Osteocyte (in vitro differentiated cells): Measurements from ENCODE around the gene CLEC3A. TPM values are rescaled to one million over a fixed set of nuclear protein-coding genes. Genes with fewer than 3 reads are reported as not detected.

Experiments
- DNase-seq: peaks from one replicate; pipeline ENCODE4 v3.0.0; 2021; ENCODE audit warnings: mixed read lengths; ENCODE audit not compliant: unreplicated experiment; ENCODE audit errors: extremely low spot score
- H3K27ac Mint-ChIP-seq: one replicate; pipeline ENCODE4 v1.8.0; 2021; ENCODE audit warnings: mild to moderate bottlenecking, mixed read lengths; ENCODE audit not compliant: unreplicated experiment
- H3K27me3 Mint-ChIP-seq: one replicate; pipeline ENCODE4 v1.8.0; 2021; ENCODE audit warnings: mixed read lengths; ENCODE audit not compliant: unreplicated experiment
- H3K36me3 Mint-ChIP-seq: one replicate; pipeline ENCODE4 v1.8.0; 2021; ENCODE audit warnings: mixed read lengths; ENCODE audit not compliant: unreplicated experiment
- H3K4me1 Mint-ChIP-seq: one replicate; pipeline ENCODE4 v1.8.0; 2021; ENCODE audit warnings: mixed read lengths; ENCODE audit not compliant: unreplicated experiment
- H3K4me3 Mint-ChIP-seq: one replicate; pipeline ENCODE4 v1.8.0; 2021; ENCODE audit warnings: mild to moderate bottlenecking, moderate library complexity, mixed read lengths; ENCODE audit not compliant: unreplicated experiment
- H3K9me3 Mint-ChIP-seq: one replicate; pipeline ENCODE4 v1.8.0; 2021; ENCODE audit warnings: mixed read lengths; ENCODE audit not compliant: unreplicated experiment
- total RNA-seq: library from RNA; stranded (reverse); gene quantifications from 2 replicates; pipeline ENCODE4 v1.2.1, GENCODE V29; 2021
- TF ChIP-seq, protein P1 (sequence below): fragments of 200-600 bp; sonication (generic); IDR thresholded peaks from 2 replicates; pipeline ENCODE4 v1.5.0; 2021; ENCODE audit warnings: antibody characterized with exemption, mild to moderate bottlenecking, moderate library complexity

Gene CLEC3A
- total RNA-seq, 1 donor from 2014 or later: not detected

GRCh38 chr16:78002915-78003538 lies 19.3 kb upstream of the CLEC3A start:
- Mint-ChIP-seq H3K27ac (no peak overlapping the region), H3K36me3 (no peaks in the 10 kb centered on the region), H3K4me1 (no peaks in the 10 kb centered on the region), H3K9me3 (peaks cover 5% of the 10 kb centered on the region), H3K4me3 (no peak overlapping the region), H3K27me3 (no peaks in the 10 kb centered on the region)
- TF ChIP-seq, protein P1, sequence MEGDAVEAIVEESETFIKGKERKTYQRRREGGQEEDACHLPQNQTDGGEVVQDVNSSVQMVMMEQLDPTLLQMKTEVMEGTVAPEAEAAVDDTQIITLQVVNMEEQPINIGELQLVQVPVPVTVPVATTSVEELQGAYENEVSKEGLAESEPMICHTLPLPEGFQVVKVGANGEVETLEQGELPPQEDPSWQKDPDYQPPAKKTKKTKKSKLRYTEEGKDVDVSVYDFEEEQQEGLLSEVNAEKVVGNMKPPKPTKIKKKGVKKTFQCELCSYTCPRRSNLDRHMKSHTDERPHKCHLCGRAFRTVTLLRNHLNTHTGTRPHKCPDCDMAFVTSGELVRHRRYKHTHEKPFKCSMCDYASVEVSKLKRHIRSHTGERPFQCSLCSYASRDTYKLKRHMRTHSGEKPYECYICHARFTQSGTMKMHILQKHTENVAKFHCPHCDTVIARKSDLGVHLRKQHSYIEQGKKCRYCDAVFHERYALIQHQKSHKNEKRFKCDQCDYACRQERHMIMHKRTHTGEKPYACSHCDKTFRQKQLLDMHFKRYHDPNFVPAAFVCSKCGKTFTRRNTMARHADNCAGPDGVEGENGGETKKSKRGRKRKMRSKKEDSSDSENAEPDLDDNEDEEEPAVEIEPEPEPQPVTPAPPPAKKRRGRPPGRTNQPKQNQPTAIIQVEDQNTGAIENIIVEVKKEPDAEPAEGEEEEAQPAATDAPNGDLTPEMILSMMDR: peak; percentile 68
- peak; percentile 87 for DNase-seq

DNA sequence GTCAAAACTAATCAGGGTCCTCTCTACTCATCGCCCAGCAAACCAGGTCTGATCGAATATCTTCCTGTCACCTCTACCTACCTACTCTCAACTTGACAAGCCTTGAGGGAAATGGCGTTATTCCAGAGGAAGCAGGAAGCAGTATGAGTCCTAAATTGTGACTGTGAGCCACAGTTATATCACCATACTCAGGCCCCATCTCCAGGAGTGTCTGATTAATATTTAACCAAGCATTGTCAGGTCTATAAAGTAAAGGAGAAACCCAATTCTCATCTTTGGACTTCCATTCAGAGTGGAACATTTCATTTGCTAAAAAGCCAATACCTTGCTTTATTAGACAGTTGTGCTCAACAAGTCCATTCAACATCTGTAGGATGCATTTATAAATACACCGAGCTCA lies 17.8 kb upstream of the CLEC3A start:
- DNase-seq: no peak
- TF ChIP-seq, protein P1: no peak
- Mint-ChIP-seq H3K27me3 (no peaks in the 10 kb centered on the region), H3K27ac (no peak overlapping the region), H3K4me1 (no peaks in the 10 kb centered on the region), H3K4me3 (no peak overlapping the region), H3K9me3 (no peaks in the 10 kb centered on the region), H3K36me3 (no peaks in the 10 kb centered on the region)

DNA sequence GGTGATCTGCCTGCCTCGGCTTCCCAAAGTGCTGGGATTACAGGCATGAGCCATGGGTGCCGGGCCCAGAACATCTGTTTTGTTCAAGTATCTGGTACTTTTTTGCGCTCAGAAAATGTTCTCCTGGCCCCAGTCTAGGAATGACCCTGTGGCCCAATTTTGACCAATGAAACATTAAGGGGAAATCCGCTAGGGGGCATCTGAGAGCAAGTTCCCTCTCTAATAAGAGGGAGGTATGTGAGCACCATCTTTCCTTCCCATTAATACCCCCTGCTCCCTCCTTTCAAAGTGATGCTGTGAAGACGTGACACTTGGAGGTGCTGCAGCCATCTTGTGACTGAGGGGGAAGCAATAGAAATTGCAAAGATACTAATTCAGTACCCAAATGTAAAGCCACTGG lies 16.5 kb upstream of the CLEC3A start:
- Mint-ChIP-seq H3K27me3 (no peaks in the 10 kb centered on the region), H3K27ac (no peak overlapping the region), H3K4me3 (no peak overlapping the region), H3K9me3 (no peaks in the 10 kb centered on the region), H3K36me3 (no peaks in the 10 kb centered on the region), H3K4me1 (no peaks in the 10 kb centered on the region)
- no peak for DNase-seq
- TF ChIP-seq, protein P1: no peak

DNA sequence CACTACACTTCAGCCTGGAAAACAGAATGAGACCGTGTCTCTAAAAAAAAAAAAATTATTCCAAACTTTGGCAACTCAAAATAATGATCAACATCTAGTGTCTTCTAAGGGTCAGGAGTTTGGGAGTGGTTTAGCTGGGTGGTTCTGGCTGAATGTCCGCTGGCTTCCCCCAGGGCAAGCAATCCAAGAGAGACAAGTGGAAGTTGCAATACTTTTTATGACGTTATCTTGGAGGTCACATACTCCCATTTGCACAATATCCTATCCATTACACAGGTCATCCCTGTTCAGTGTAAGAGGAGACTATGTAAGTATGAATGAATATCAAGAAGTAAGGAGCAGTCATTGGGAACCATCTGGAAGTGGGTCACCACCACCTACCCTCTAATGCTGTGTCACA lies 15.2 kb upstream of the CLEC3A start:
- no peaks in the 10 kb centered on the region for H3K9me3 Mint-ChIP-seq
- no peak overlapping the region for H3K27ac Mint-ChIP-seq
- no peaks in the 10 kb centered on the region for H3K27me3 Mint-ChIP-seq
- no peaks in the 10 kb centered on the region for H3K36me3 Mint-ChIP-seq
- DNase-seq: no peak
- H3K4me1 Mint-ChIP-seq: no peaks in the 10 kb centered on the region
- TF ChIP-seq, protein P1: no peak
- no peak overlapping the region for H3K4me3 Mint-ChIP-seq

- Mint-ChIP-seq H3K27ac (no peak overlapping the region), H3K9me3 (peaks cover 6% of the 10 kb centered on the region), H3K4me1 (no peaks in the 10 kb centered on the region), H3K4me3 (no peak overlapping the region), H3K27me3 (no peaks in the 10 kb centered on the region), H3K36me3 (no peaks in the 10 kb centered on the region)
- TF ChIP-seq, protein P1: no peak
- DNase-seq: no peak
These were observed 1.8 kb downstream of the CLEC3A start for GRCh38 chr16:78024159-78024558.
